ENCODE data around the gene CXorf49.
"Not testable (repeated sequence)": the region's sequence is repeated elsewhere in the genome, so short reads cannot be mapped to it uniquely, and the experiment has no call there.

The CXorf49 gene

DNA sequence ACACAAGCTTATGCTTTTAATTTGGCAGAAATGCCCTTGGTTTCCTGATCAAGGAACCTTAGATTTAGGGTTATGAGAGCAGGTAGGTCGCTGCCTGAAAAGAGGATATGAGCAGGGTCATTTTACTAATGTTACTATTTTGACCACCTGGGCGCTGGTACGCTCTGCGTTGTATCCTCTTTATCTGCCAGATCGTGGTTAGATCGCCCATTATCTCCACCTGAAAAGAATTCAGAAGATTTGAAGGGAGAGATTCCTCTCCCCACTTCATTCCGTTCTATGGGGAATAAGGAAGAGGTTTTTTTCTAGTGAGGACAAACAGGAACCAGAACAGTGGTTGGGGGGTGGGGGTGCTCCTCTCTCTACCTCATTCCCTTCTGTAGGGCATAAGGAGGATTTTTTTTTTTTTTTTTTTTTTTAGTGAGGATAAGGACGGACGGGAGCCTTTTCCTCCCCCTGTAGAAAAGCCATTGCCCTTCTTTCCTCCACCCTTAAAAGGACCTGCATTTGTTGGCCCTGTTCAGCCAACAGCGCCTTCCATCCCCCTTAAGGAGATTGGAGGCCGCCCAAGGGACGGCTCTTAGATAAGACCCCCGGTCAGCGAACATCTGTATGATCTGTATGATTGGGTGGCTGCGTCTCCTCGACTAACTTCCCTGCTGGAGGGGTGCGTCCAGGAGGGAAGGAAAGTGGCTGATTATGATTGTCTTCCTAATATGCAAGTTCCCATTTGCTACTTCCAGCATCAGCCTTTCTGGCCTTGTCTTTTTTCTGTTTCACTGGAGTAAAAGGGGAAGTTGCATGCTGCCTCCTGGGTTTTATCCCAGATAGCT, 20.4 kb downstream of the CXorf49 start:
- not testable (repeated sequence) for H3K27ac Mint-ChIP-seq; H3K36me3 Mint-ChIP-seq (ENCODE audit: low read depth); H3K4me1 Mint-ChIP-seq; H3K4me3 Mint-ChIP-seq; H3K9me3 Mint-ChIP-seq; H3K27me3 Mint-ChIP-seq (ENCODE audit: low read depth, poor library complexity); DNase-seq

DNA sequence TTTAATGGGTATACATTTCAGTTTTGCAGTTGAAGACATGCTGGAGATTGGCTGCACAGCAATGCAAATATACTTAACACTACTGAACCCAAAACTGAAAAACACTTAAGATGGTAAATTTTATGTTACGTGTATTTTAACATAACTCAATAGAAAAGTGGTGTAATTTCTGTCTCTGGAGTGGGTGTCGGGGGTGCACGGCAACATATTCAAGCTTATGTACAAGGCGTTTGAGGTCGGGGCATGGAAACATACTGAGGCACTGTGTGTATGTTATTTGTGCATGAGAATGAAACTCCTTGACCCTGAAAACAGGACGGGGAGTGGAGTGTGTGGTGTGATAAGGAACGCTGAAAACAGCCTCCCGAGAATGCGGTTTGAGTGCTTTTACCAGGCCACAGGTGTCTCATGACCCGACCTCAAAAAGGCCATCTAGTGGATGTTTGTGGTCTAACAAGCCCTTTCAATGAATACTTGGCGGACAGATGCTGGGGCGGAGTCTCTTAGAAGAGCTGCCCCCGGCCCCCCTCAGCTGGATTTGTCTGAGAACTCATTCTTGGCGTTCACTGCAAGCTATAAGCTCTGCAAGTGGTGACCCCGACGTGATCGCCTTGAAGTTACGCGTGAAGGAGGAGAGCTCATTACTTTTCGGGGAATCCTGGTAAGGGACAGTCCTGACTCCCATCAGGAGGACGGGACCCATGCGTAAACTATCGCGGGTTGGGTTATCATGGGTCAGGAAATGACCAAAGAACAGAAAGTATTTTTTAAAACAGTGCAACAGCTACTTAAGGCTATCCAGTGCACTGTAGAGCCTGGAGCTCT, 21.2 kb downstream of the CXorf49 start:
- not testable (repeated sequence) for H3K36me3 Mint-ChIP-seq (ENCODE audit: low read depth); DNase-seq; H3K4me1 Mint-ChIP-seq; H3K27me3 Mint-ChIP-seq (ENCODE audit: low read depth, poor library complexity); H3K27ac Mint-ChIP-seq; H3K9me3 Mint-ChIP-seq; H3K4me3 Mint-ChIP-seq

DNA sequence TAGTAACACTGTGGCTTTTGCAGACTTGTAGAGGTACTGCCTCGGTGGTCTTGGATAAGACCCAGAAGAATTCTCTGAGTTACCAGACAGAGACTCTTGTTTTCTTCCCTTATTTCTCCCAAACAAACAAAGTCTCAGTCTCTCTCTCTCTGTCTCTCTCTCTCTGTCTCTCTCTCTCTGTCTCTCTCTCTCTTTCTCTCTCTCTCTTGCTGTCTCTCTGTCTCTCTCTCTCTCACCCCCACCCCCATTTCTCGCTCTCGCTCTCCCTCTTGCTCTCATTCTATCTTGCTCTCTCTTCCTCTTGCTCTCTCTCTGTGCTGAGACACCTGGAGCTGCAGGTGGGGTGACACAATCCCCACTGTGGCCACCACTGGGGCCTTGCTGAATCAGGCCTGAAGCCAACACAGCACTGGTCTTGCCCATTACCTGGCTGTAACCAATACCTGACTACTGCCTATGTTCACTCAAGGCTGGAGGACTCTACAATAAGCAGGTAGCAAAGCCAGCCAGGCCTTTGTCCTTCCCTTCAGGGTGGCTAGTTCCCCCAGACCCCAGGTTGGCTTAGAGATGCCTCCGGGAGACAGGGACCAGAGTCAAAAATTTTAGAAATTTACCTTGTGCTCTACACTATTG, 38.4 kb downstream of the CXorf49 start:
- TF ChIP-seq, protein P1, sequence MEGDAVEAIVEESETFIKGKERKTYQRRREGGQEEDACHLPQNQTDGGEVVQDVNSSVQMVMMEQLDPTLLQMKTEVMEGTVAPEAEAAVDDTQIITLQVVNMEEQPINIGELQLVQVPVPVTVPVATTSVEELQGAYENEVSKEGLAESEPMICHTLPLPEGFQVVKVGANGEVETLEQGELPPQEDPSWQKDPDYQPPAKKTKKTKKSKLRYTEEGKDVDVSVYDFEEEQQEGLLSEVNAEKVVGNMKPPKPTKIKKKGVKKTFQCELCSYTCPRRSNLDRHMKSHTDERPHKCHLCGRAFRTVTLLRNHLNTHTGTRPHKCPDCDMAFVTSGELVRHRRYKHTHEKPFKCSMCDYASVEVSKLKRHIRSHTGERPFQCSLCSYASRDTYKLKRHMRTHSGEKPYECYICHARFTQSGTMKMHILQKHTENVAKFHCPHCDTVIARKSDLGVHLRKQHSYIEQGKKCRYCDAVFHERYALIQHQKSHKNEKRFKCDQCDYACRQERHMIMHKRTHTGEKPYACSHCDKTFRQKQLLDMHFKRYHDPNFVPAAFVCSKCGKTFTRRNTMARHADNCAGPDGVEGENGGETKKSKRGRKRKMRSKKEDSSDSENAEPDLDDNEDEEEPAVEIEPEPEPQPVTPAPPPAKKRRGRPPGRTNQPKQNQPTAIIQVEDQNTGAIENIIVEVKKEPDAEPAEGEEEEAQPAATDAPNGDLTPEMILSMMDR (IDR thresholded peaks at IDR 0.05) = no peak
- Mint-ChIP-seq H3K9me3 (peaks cover 45% of the 10 kb centered on the region), H3K36me3 (ENCODE audit: low read depth) (no peaks in the 10 kb centered on the region), H3K4me3 (no peak overlapping the region), H3K4me1 (no peaks in the 10 kb centered on the region), H3K27ac (no peak overlapping the region), H3K27me3 (ENCODE audit: low read depth, poor library complexity) (peaks cover 6% of the 10 kb centered on the region)
- no peak for DNase-seq

DNA sequence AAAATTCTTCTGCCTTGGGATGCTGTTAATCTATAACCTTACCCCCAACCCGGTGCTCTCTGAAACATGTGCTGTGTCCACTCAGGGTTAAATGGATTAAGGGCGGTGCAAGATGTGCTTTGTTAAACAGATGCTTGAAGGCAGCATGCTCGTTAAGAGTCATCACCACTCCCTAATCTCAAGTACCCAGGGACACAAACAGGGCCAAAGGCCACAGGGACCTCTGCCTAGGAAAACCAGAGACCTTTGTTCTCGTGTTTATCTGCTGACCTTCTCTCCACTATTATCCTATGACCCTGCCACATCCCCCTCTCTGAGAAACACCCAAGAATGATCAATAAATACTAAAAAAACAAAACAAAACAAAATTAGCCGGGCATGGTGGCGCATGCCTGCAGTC, 40.9 kb downstream of the CXorf49 start:
- H3K4me3 Mint-ChIP-seq; DNase-seq; H3K4me1 Mint-ChIP-seq; H3K27me3 Mint-ChIP-seq (ENCODE audit: low read depth, poor library complexity); H3K27ac Mint-ChIP-seq; H3K36me3 Mint-ChIP-seq (ENCODE audit: low read depth): not testable (repeated sequence)
- H3K9me3 Mint-ChIP-seq = peaks cover 58% of the 10 kb centered on the region

DNA sequence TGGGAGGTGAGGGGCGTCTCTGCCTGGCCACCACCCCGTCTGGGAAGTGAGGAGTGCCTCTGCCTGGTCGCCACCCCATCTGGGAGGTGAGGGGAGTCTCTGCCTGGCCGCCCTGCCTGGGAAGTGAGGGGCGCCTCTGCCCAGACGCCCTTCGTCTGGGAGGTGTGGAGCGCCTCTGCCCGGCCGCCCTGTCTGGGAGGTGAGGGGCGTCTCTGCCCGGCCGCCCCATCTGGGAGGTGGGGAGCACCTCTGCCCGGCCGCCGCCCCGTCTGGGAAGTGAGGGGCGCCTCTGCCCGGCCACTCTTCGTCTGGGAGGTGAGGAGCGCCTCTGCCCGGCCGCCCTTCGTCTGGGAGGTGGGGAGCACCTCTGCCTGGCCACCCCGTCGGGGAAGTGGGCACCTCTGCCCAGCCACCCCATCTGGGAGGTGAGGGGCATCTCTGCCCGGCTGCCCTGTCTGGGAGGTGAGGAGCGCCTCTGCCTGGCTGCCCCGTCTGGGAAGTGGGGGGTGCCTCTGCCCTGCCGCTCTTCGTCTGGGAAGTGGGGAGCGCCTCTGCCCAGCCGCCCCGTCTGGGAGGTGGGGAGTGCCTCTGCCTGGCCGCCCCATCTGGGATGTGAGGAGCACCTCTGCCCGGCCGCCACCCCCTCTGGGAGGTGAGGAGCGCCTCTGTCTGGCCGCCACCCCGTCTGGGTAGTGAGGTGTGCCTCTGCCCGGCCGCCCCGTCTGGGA, 41.9 kb downstream of the CXorf49 start:
- H3K36me3 Mint-ChIP-seq (ENCODE audit: low read depth); H3K27ac Mint-ChIP-seq; H3K4me3 Mint-ChIP-seq; DNase-seq; H3K4me1 Mint-ChIP-seq; H3K27me3 Mint-ChIP-seq (ENCODE audit: low read depth, poor library complexity): not testable (repeated sequence)
- peaks cover 67% of the 10 kb centered on the region for H3K9me3 Mint-ChIP-seq

DNA sequence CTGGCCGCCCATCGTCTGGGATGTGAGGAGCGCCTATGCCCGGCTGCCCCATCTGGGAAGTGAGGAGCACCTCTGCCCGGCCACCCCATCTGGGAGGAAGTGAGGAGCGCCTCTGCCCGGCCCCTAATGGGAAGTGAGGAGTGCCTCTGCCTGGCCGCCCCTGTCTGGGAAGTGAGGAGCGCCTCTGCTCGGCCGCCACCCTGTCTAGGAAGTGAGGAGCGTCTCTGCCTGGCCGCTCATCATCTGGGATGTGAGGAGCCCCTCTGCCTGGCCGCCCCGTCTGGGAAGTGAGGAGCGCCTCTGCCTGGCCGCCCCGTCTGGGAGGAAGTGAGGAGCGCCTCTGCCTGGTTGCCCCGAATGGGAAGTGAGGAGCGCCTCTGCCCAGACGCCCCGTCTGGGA, 42.4 kb downstream of the CXorf49 start:
- not testable (repeated sequence) for H3K4me3 Mint-ChIP-seq; H3K27me3 Mint-ChIP-seq (ENCODE audit: low read depth, poor library complexity); H3K27ac Mint-ChIP-seq; H3K36me3 Mint-ChIP-seq (ENCODE audit: low read depth); DNase-seq; H3K4me1 Mint-ChIP-seq
- H3K9me3 Mint-ChIP-seq = peaks cover 66% of the 10 kb centered on the region

DNA sequence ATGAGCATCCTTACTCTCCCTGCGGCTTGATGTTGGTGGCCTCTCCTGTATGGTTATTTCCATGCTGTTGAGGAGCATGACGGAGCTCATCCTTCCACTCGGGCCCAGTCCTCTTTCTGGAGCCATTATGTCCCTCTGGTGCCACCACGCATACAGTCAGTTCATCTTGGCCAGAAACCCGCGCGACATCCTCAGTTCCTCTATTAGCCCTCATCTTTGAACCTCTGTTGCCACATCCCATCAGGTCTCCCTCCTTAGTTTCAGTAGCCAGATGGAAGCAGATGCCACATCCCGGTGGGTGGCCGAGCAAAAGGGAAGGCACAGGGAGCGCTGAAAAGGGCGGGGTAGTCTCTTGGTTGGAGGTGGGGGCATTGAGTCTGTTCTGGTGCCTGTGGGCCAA, 46.1 kb downstream of the CXorf49 start:
- Mint-ChIP-seq H3K27ac (no peak overlapping the region), H3K9me3 (peaks cover 60% of the 10 kb centered on the region), H3K36me3 (ENCODE audit: low read depth) (no peaks in the 10 kb centered on the region), H3K4me3 (no peak overlapping the region), H3K4me1 (no peaks in the 10 kb centered on the region), H3K27me3 (ENCODE audit: low read depth, poor library complexity) (peaks cover 15% of the 10 kb centered on the region)
- no peak for DNase-seq
- TF ChIP-seq, protein P1 (IDR thresholded peaks at IDR 0.05) = no peak

All from nephron progenitor cell (in vitro differentiated cells).